ENCODE results near the gene HYLS1.
"Not testable (repeated sequence)": the region's sequence is repeated elsewhere in the genome, so short reads cannot be mapped to it uniquely, and the experiment has no call there.

The HYLS1 gene

GRCh38 chr11:125903711-125904659 lies 16.5 kb downstream of the HYLS1 start, which contains the start of gene DDX25:
DDX25 (plus strand) TSS chr11:125904508; CDS start chr11:125904518, 10 bp downstream.
- DNase-seq, result no peak

DNA sequence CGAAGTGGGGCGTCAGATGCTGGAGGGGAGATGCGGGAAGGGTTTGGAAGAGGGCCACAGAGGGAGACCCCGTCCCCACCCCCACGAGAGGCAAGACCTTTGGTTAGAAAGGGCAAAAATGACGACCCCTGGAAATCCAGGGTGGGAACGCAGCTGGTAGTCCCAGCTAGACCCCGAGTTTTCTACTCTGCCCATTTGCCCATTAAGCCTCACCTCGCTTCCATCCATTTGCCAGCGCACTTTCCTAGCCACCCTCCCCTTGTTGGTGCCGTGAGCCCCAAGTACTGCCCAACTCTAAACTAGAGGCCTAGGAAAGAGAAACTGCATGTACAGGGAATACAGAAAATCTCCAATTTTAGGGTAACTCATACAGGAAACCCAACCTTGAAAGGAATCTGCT lies 17.2 kb downstream of the HYLS1 start:
- DNase-seq, result no peak

GRCh38 chr11:125910226-125910849 lies 22.9 kb downstream of the HYLS1 start:
- no peak for DNase-seq

- not testable (repeated sequence) for DNase-seq
These were observed 27.1 kb downstream of the HYLS1 start for GRCh38 chr11:125914601-125915000.

GRCh38 chr11:125916683-125917347 lies 29.3 kb downstream of the HYLS1 start:
- no peak for DNase-seq

DNA sequence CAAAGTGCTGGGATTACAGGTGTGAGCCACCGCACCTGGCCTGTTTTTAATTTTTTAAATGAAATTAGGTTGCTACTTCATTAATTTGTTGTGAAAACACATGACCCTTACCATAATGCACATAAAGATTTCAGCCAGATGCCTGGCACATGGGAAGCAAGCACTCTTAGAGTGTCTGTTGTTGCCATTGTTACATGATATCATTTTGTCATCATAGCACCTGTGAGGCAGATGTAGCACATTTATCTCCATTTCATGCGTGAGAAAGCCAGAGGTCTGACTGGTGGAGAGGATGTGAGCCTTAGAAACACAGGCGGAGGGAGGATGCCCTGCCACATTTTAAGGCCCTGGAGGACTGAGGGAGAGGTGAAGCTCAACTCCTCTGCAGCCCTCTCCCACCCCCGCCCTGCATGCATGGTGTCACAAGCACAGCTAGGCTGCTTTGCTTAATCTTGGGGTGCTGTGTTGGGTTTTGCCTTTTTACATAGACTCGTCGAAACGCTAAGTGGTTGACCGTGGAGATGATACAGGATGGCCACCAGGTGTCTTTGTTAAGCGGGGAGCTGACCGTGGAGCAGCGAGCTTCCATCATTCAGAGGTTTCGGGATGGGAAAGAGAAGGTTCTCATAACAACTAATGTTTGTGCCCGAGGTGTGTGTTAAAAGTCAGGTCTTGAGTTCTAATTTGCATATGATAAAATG lies 30.8 kb downstream of the HYLS1 start:
- no peak for DNase-seq

DNA sequence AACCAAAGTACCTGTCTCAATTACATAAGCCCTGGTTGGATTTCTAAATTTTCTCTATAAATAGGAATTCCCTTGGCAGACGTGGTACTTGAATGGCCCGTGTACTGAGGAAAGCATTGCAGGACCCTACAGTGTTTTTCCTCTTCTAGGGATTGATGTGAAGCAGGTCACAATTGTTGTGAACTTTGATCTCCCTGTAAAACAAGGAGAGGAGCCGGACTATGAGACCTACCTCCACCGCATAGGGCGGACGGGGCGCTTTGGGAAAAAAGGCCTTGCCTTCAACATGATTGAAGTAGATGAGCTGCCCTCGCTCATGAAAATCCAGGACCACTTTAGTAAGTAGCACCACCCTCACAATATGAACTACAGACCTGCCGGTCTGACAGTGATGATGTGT lies 33.6 kb downstream of the HYLS1 start:
- no peak for DNase-seq

DNA sequence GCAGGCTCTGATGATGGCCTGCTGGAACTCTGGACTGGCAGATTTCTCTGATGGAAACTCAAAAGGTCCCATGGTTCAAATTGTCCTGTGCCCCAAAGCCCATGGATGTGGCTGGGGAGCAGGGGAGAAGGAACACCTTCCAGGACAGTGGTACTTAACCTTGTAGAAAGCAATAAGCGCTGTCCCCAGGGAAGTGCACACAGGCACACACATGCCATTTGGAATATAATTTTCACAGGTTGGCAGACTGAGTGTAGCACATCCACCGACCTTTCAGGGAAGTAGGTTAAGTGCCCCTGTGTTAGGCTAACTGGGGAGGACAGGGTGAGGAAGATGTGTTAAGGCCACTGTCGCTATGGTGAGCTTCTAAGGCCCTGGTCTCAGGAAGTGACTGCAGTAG lies 34.7 kb downstream of the HYLS1 start:
- no peak for DNase-seq

- no peak for DNase-seq
These were observed 35.6 kb downstream of the HYLS1 start for GRCh38 chr11:125923012-125923579.

DNA sequence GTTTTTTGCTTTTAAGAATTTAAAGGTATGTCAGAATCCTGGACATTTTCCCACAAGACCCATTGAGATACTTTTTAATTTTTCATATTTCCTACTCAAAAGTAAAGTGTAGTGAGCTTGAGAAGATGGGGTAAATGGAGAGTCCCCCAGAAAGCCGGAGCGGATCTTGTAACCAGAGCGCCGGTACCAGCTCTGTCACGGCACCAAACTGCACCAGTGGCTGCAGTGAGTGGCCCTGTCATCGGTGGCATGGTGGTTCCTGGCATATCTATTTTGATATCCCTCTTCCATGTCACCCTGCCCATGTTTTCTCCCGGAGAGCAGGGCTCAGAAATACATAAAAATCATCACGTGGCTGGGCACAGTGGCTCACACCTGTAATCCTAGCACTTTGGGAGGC lies 36.2 kb downstream of the HYLS1 start:
- no peak for DNase-seq

GRCh38 chr11:125924384-125925007 lies 37.0 kb downstream of the HYLS1 start:
- no peak for DNase-seq

- no peak for DNase-seq
These were observed 37.8 kb downstream of the HYLS1 start for GRCh38 chr11:125925247-125925740.

- DNase-seq, result no peak
These were observed 38.3 kb downstream of the HYLS1 start for GRCh38 chr11:125925804-125926203.

DNA sequence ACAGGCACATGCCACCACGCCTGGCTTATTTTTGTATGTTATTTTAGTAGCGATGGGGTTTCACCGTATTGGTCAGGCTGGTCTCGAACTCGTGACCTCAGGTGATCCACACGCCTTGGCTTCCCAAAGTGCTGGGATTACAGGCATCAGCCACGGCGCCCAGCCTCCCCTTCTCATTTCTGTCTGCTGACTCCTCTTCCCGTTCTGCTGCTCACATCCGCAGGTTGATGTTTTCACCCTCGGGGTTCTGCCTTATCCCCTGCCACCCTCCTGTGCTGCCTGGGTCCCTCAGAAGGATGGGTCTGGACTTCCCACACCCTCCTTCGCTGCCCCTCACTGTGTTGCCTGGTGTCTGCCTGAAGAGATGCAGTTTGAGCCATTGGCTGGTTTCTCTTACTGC lies 39.2 kb downstream of the HYLS1 start:
- DNase-seq, result no peak

DNA sequence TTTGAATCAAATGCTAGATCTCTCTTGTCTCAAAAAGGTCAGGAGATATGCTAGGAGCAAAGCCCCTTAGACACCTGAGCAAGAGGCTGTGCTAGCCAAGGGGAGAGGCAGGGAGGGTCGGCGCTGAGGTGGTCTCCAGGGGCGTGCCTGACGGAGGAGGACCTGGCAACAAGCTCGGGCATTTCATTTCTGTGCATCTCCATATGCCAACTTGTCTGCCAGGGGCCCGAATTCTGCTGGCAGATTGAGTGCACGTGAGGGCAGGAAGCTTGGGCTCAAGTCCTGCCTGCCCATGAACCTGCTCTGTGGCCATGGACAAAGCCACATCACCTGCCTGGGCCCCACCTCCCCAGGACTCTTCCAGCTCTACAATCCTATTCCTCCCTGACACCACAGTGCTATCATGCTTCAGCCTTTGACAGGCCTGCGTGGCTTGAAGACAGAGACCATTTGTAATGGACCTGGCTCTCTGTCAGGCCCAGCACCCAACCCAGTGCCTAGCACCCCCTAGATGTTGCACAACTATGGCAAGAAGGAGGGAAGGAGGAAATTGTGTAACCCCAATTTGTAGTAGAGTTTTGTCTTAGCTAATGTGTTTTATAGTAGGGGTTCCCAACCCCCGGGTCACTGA lies 42.1 kb downstream of the HYLS1 start:
- no peak for DNase-seq

DNA sequence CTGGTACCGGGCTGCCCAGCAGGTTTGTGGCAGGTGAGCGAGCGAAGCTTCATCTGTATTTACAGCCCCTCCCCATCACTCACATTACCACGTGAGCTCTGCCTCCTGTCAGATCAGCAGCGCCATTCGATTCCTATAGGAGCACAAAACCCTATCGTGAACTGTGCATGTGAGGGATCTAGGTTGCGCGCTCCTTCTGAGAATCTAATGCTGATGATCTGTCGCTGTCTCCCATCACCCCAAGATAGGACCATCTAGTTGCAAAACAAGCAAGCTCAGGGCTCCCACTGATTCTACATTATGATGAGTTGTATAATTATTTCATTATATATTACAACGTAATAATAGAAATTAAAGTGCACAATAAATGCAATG lies 42.6 kb downstream of the HYLS1 start:
- no peak for DNase-seq

DNA sequence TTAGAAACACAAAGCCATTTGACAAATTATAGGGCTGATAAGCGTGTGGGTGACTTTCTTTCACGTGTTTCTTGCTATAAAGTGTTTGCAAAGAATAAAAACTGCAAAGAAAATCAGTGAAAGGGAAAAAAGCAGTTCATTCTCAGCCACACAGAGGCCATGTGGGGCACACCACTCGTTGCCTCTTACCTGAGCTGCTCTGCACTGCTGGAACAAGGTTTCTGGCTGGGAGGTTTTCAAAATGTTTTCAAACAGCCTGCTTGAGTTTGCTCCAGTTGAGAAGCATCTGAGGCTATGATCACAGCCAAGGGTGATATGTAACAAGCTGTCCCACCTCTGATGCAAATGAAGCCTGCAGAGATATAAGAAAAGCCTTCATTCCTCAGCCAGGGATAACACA lies 43.6 kb downstream of the HYLS1 start:
- DNase-seq, result no peak

DNA sequence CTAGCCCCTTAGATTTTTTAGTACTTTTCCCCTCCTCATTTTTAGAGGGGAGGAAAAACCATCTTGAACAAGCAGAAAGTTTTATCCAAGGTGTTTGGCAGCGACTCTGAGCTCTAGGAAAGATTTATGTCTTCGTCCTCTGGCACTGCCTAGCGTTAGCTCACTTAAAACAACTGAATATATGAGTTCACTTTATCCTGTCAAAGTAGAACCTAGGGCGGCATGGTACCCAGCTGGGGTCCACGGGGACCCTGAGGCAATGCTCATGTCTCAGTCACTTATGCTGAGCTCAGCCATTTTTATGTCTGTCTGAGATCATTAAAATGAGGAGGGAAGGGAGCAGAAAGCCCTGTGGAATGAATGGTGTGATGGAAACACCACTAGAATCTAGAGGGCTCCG lies 44.2 kb downstream of the HYLS1 start:
- DNase-seq, result no peak

DNA sequence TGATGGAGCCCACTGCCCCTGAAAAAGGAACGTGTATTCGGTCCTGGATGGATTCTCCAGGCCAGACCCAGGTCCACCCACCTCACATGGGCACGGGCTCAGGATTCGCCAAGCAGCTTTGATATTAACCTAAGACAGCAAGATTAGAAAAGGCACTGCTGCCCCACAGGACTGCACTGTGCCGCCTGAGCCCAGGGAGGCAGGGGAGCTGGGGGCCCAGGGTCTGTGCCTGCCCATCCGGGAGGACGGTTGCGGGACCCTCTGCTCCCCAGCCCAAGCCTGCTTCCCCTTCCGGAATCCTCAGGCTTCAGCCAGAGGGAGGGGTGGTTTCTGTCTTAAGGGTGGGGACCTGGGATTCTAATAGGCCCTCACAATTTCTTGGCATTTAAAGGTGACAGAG lies 44.8 kb downstream of the HYLS1 start:
- no peak for DNase-seq

GRCh38 chr11:125933030-125933813 lies 45.8 kb downstream of the HYLS1 start:
- DNase-seq, result no peak

DNA sequence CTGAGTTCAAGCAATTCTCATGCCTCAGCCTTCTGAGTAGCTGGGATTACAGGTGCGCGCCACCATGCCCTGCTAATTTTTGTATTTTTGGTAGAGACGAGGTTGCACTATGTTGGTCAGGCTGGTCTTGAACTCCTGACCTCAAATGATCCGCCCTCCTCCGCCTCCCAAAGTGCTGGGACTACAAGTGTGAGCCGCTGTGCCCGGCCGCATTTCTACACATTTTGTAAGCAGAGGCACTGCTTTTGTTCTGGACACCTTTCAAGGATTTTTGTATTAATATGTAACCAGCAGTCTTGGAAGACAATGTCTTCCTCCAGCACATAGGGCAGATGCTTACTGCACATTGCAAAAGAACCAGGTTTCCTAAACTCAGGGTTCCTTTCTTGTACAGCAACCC lies 47.0 kb downstream of the HYLS1 start:
- no peak for DNase-seq
